ENCODE data around the gene MAGEB1.

GRCh38 chrX:30278365-30278764 is 31.4 kb downstream of the MAGEB1 start:
- TF ChIP-seq POLR2A (IDR thresholded peaks at IDR 0.05; ENCODE audit: low read depth, low read length) (no peak), POLR2AphosphoS5 (IDR thresholded peaks at IDR 0.05; ENCODE audit: low read depth, low read length) (no peak), TAF1 (IDR thresholded peaks at IDR 0.05; ENCODE audit: low read depth, low read length) (no peak), PAX5 (IDR thresholded peaks at IDR 0.05; ENCODE audit: insufficient read depth, low read length, severe bottlenecking) (no peak)
